Measurements from ENCODE around the gene CACNA2D2. TPM values are rescaled to one million over a fixed set of nuclear protein-coding genes. Genes with fewer than 3 reads are reported as not detected.

CACNA2D2 gene
- total RNA-seq, 1 donor from 2014 or later: not detected

GRCh38 chr3:50355829-50356552 is 147.4 kb downstream of the CACNA2D2 start:
- Histone ChIP-seq H3K36me3 (ENCODE audit: control insufficient read depth, insufficient read depth, low read length) (peaks cover 25% of the 10 kb centered on the region), H3K4me3 (ENCODE audit: low read depth, low read length) (no peak overlapping the region), H3K27me3 (ENCODE audit: control insufficient read depth, insufficient read depth, low read length) (no peaks in the 10 kb centered on the region)
- TF ChIP-seq CTCF (IDR thresholded peaks at IDR 0.05; ENCODE audit: insufficient read depth, low read length, severe bottlenecking): no peak
- no peak for DNase-seq (ENCODE audit: low read depth)
- FAIRE-seq: no peak

GRCh38 chr3:50354850-50355249 is 148.6 kb downstream of the CACNA2D2 start:
- DNase-seq (ENCODE audit: low read depth): no peak
- FAIRE-seq: no peak
- no peaks in the 10 kb centered on the region for H3K27me3 ChIP-seq (ENCODE audit: control insufficient read depth, insufficient read depth, low read length)
- H3K36me3 ChIP-seq (ENCODE audit: control insufficient read depth, insufficient read depth, low read length): peaks cover 25% of the 10 kb centered on the region
- no peak overlapping the region for H3K4me3 ChIP-seq (ENCODE audit: low read depth, low read length)
- no peak for TF ChIP-seq CTCF (IDR thresholded peaks at IDR 0.05; ENCODE audit: insufficient read depth, low read length, severe bottlenecking)

- FAIRE-seq (no peak), DNase-seq (ENCODE audit: low read depth) (no peak)
- TF ChIP-seq CTCF (IDR thresholded peaks at IDR 0.05; ENCODE audit: insufficient read depth, low read length, severe bottlenecking): no peak
- H3K27me3 ChIP-seq (ENCODE audit: control insufficient read depth, insufficient read depth, low read length): no peaks in the 10 kb centered on the region
- no peak overlapping the region for H3K4me3 ChIP-seq (ENCODE audit: low read depth, low read length)
- peaks cover 27% of the 10 kb centered on the region for H3K36me3 ChIP-seq (ENCODE audit: control insufficient read depth, insufficient read depth, low read length)
Measured at GRCh38 chr3:50354186-50354764, 149.2 kb downstream of the CACNA2D2 start.

GRCh38 chr3:50353245-50354004 is 150.0 kb downstream of the CACNA2D2 start:
- no peak for TF ChIP-seq CTCF (IDR thresholded peaks at IDR 0.05; ENCODE audit: insufficient read depth, low read length, severe bottlenecking)
- no peaks in the 10 kb centered on the region for H3K27me3 ChIP-seq (ENCODE audit: control insufficient read depth, insufficient read depth, low read length)
- FAIRE-seq: no peak
- no peak overlapping the region for H3K4me3 ChIP-seq (ENCODE audit: low read depth, low read length)
- DNase-seq (ENCODE audit: low read depth): no peak
- peaks cover 30% of the 10 kb centered on the region for H3K36me3 ChIP-seq (ENCODE audit: control insufficient read depth, insufficient read depth, low read length)

GRCh38 chr3:50352781-50353180 is 150.7 kb downstream of the CACNA2D2 start:
- H3K36me3 ChIP-seq (ENCODE audit: control insufficient read depth, insufficient read depth, low read length): peaks cover 36% of the 10 kb centered on the region

More at GRCh38 chr3:50352781-50353180, 150.7 kb downstream of the CACNA2D2 start:
- FAIRE-seq: no peak
- Histone ChIP-seq H3K4me3 (ENCODE audit: low read depth, low read length) (no peak overlapping the region), H3K27me3 (ENCODE audit: control insufficient read depth, insufficient read depth, low read length) (no peaks in the 10 kb centered on the region)
- peak; percentile 35 for TF ChIP-seq CTCF (IDR thresholded peaks at IDR 0.05; ENCODE audit: insufficient read depth, low read length, severe bottlenecking)
- peak; percentile 38 for DNase-seq (ENCODE audit: low read depth)
